Measurements from ENCODE around the gene LRRC28.
"Not testable (repeated sequence)": the region's sequence is repeated elsewhere in the genome, so short reads cannot be mapped to it uniquely, and the experiment has no call there.

The LRRC28 gene

GRCh38 chr15:99228120-99228770, 23.0 kb upstream of the LRRC28 start:
- Histone ChIP-seq H3K9me3 (no peaks in the 10 kb centered on the region), H3K36me3 (peaks cover 15 to 50% (median 47%) of the 10 kb centered on the region in 3 donors), H3K27ac (no peak overlapping the region), H3K27me3 (no peaks in the 10 kb centered on the region), H3K4me1 (peaks cover 0 to 6% (median 0%) of the 10 kb centered on the region in 4 donors), H3K4me3 (no peak overlapping the region)
- DNase-seq: no peak
- no peak for TF ChIP-seq CTCF (IDR thresholded peaks at IDR 0.05)
- intact Hi-C loops (cut with DNase I; ENCODE audit: low total_unique reads): no loop called here

GRCh38 chr15:99230867-99231266, 20.4 kb upstream of the LRRC28 start:
- Histone ChIP-seq H3K27ac (no peak overlapping the region), H3K9me3 (no peaks in the 10 kb centered on the region), H3K27me3 (no peaks in the 10 kb centered on the region), H3K4me3 (no peak overlapping the region), H3K4me1 (peaks cover 0 to 6% (median 0%) of the 10 kb centered on the region in 4 donors), H3K36me3 (peaks cover 6 to 27% (median 26%) of the 10 kb centered on the region in 3 donors)
- DNase-seq: no peak
- no peak for TF ChIP-seq CTCF (IDR thresholded peaks at IDR 0.05)
- intact Hi-C loops (cut with DNase I; ENCODE audit: low total_unique reads): no loop called here

- Histone ChIP-seq H3K27ac (no peak overlapping the region), H3K4me3 (no peak overlapping the region), H3K36me3 (peaks cover 6 to 11% (median 9%) of the 10 kb centered on the region in 3 donors), H3K4me1 (peaks cover 0 to 4% (median 0%) of the 10 kb centered on the region in 4 donors), H3K27me3 (no peaks in the 10 kb centered on the region), H3K9me3 (no peaks in the 10 kb centered on the region)
- no peak for DNase-seq
- no peak for TF ChIP-seq CTCF (IDR thresholded peaks at IDR 0.05)
- intact Hi-C loops (cut with DNase I; ENCODE audit: low total_unique reads): no loop called here
These were observed 18.5 kb upstream of the LRRC28 start for GRCh38 chr15:99232740-99233139.

- intact Hi-C loops (cut with DNase I; ENCODE audit: low total_unique reads); H3K27me3 ChIP-seq; H3K4me3 ChIP-seq; H3K4me1 ChIP-seq; DNase-seq; H3K9me3 ChIP-seq; H3K27ac ChIP-seq: not testable (repeated sequence)
- peaks cover 0 to 17% (median 16%) of the 10 kb centered on the region in 3 donors for H3K36me3 ChIP-seq
These were observed 17.1 kb upstream of the LRRC28 start for GRCh38 chr15:99234160-99234559.

- Histone ChIP-seq H3K36me3 (peaks cover 0 to 35% (median 30%) of the 10 kb centered on the region in 3 donors), H3K9me3 (no peaks in the 10 kb centered on the region), H3K27ac (no peak overlapping the region), H3K27me3 (no peaks in the 10 kb centered on the region), H3K4me3 (no peak overlapping the region), H3K4me1 (no peaks in the 10 kb centered on the region)
- TF ChIP-seq CTCF (IDR thresholded peaks at IDR 0.05): no peak
- intact Hi-C loops (cut with DNase I; ENCODE audit: low total_unique reads): no loop called here
- no peak for DNase-seq
These were observed 12.4 kb upstream of the LRRC28 start for GRCh38 chr15:99238849-99239248.

- Histone ChIP-seq H3K4me3 (no peak overlapping the region), H3K36me3 (peaks cover 0 to 35% (median 27%) of the 10 kb centered on the region in 3 donors), H3K27me3 (no peaks in the 10 kb centered on the region), H3K9me3 (no peaks in the 10 kb centered on the region), H3K4me1 (no peaks in the 10 kb centered on the region), H3K27ac (no peak overlapping the region)
- intact Hi-C loops (cut with DNase I; ENCODE audit: low total_unique reads): no loop called here
- no peak for DNase-seq
- no peak for TF ChIP-seq CTCF (IDR thresholded peaks at IDR 0.05)
These were observed 11.6 kb upstream of the LRRC28 start for GRCh38 chr15:99239545-99240198.

Data from tibial artery (tissue), 4 donors.